C4-2B (cell line): Measurements from ENCODE around the gene LTBP1.
"Not testable (repeated sequence)": the region's sequence is repeated elsewhere in the genome, so short reads cannot be mapped to it uniquely, and the experiment has no call there.

ENCODE experiments used
- H3K27ac ChIP-seq: fragments of 450-650 bp; 2 replicates; pipeline ENCODE4 v1.5.1; 2017
- CTCF ChIP-seq: fragments of 450-650 bp; conservative IDR thresholded peaks from 2 replicates; pipeline ENCODE4 v1.5.1; 2017; ENCODE audit warnings: mild to moderate bottlenecking
- ZFX ChIP-seq: fragments of 450-650 bp; IDR thresholded peaks from 2 replicates; pipeline ENCODE4 v1.6.1; 2017

Gene LTBP1

GRCh38 chr2:33168922-33169321 lies 222.2 kb downstream of the LTBP1 start:
- TF ChIP-seq ZFX (no peak), CTCF (no peak)
- no peak overlapping the region for H3K27ac ChIP-seq

- not testable (repeated sequence) for H3K27ac ChIP-seq
These were observed 223.5 kb downstream of the LTBP1 start for GRCh38 chr2:33170251-33170650.

GRCh38 chr2:33177627-33178026 lies 230.9 kb downstream of the LTBP1 start:
- no peak overlapping the region for H3K27ac ChIP-seq
- TF ChIP-seq ZFX (no peak), CTCF (no peak)

GRCh38 chr2:33178209-33178608 lies 231.5 kb downstream of the LTBP1 start:
- TF ChIP-seq CTCF (no peak), ZFX (no peak)
- no peak overlapping the region for H3K27ac ChIP-seq

- TF ChIP-seq CTCF (no peak), ZFX (no peak)
- H3K27ac ChIP-seq, result no peak overlapping the region
These were observed 234.2 kb downstream of the LTBP1 start for GRCh38 chr2:33180915-33181314.

GRCh38 chr2:33181466-33181865 lies 234.7 kb downstream of the LTBP1 start:
- no peak overlapping the region for H3K27ac ChIP-seq
- no peak for TF ChIP-seq CTCF
- no peak for TF ChIP-seq ZFX

GRCh38 chr2:33184041-33184440 lies 237.3 kb downstream of the LTBP1 start:
- TF ChIP-seq CTCF (no peak), ZFX (no peak)
- H3K27ac ChIP-seq, result no peak overlapping the region

- TF ChIP-seq CTCF (no peak), ZFX (no peak)
- no peak overlapping the region for H3K27ac ChIP-seq
These were observed 240.2 kb downstream of the LTBP1 start for GRCh38 chr2:33186937-33187336.
